ENCODE measurements around the gene ADAMTS14. TPM values are rescaled to one million over a fixed set of nuclear protein-coding genes. Genes with fewer than 3 reads are reported as not detected.

ADAMTS14 gene
- total RNA-seq, 3 donors from 2014 or later: 1.8 to 2.1 (median 2.1) TPM

DNA sequence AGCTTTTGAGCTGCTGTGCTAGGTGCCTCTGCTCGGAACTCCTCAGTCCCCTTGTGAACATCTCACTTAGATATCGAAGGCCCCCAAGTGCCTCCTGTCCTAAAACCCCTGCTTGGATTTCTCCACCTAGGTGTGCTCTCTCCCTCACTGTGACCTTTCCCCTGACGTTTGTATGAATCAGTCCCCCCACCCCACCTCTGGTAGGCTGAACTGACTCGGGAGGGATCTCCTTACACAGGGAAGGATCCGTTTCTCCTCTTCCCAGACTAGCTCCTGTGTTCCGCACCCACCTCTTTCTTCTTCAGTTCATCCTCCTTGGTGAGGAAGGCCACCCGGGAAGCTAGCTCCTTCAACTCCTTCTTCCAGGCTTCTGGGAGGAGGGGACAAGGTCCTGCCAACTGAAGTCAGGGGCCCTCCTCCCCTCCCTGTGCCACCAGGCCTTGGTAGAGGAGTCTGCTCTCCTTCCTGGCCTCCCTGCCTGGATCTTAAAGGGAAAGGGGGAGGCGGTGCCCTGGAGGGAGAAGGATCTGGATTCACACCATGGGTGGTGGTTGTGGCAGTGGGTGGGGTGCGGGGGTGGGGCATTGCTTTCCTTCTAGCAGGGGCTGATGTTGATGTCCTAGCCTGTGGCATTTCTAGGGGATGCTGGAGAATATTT, 106.1 kb downstream of the ADAMTS14 start:
- H3K4me3 ChIP-seq: no peak overlapping the region
- DNase-seq: no peak
- intact Hi-C loops (cut with DNase I, micrococcal nuclease): no loop called here
- no peak for ATAC-seq
- no peaks in the 10 kb centered on the region for H3K4me1 ChIP-seq (ENCODE audit: low read depth)
- H3K36me3 ChIP-seq (ENCODE audit: low read depth): no peaks in the 10 kb centered on the region
- TF ChIP-seq, protein P1, sequence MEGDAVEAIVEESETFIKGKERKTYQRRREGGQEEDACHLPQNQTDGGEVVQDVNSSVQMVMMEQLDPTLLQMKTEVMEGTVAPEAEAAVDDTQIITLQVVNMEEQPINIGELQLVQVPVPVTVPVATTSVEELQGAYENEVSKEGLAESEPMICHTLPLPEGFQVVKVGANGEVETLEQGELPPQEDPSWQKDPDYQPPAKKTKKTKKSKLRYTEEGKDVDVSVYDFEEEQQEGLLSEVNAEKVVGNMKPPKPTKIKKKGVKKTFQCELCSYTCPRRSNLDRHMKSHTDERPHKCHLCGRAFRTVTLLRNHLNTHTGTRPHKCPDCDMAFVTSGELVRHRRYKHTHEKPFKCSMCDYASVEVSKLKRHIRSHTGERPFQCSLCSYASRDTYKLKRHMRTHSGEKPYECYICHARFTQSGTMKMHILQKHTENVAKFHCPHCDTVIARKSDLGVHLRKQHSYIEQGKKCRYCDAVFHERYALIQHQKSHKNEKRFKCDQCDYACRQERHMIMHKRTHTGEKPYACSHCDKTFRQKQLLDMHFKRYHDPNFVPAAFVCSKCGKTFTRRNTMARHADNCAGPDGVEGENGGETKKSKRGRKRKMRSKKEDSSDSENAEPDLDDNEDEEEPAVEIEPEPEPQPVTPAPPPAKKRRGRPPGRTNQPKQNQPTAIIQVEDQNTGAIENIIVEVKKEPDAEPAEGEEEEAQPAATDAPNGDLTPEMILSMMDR (IDR thresholded peaks at IDR 0.05): no peak
- no peaks in the 10 kb centered on the region for H3K9me3 ChIP-seq

DNA sequence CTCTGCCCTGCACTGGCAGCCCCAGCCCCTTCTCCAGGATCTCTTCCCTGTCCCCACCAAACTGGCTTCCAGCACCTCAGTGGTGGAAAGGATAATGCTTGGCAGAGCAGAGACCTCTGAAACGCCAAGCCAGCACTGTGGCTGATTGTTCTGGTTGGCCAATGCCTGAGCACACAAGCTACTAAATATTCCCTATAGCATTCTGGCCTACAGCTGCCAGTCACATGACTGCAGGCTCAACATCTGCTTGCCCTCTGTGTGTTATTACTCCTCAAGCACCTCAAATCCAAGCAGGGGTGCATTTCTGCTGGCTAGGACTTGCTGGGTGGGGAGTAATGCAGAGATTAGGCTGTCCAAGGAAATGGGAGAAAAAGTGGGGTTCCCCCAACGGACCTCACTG, 106.8 kb downstream of the ADAMTS14 start:
- Histone ChIP-seq H3K4me1 (ENCODE audit: low read depth) (no peaks in the 10 kb centered on the region), H3K9me3 (no peaks in the 10 kb centered on the region), H3K36me3 (ENCODE audit: low read depth) (no peaks in the 10 kb centered on the region), H3K4me3 (no peak overlapping the region)
- DNase-seq: no peak
- ATAC-seq: no peak
- intact Hi-C loops (cut with DNase I, micrococcal nuclease): no loop called here
- TF ChIP-seq, protein P1 (IDR thresholded peaks at IDR 0.05): no peak

DNA sequence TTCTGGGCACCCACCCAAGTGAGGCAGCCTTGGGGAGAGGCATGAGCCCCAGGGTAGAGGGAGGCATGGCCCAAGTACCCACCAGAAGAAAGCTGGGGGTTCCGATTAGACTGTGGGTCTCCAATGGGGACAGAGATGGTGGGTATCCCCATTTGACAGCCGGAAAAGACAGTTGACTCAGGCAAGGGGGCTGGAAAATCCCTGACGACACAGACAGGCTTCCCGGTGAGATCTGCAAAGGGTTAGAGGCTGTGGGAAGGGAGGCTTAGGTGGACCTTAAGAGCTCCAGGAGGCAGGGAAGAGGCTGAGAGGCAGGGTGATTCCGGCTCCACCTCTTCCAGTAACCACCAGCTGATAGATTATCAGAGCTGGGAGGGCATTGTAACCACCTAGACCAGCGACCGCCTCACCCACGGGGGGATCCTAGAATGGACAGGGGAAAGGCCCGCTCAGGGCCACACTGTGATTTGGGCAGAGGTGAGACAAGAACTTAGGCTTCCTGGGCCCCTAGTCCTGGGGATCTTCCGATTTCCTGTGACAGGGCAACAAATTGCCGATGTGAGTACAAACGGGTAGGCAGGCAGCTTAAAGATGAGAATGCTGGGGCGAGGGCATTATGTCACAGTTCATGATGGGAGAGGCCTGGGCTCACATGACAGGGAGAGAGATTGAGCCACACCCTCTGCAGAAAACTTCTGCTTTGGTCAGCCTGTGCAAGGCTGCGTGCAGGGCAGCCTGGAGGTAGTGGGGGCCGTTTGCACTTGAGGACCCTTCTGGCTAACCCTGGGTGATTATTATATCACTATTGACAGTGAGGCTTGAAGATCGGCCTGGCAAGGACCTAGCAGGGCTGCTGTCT, 107.4 kb downstream of the ADAMTS14 start:
- intact Hi-C loops (cut with DNase I, micrococcal nuclease): no loop called here
- peak in 1 of 3 donors; percentile 68 for DNase-seq
- Histone ChIP-seq H3K36me3 (ENCODE audit: low read depth) (no peaks in the 10 kb centered on the region), H3K9me3 (no peaks in the 10 kb centered on the region), H3K4me1 (ENCODE audit: low read depth) (no peaks in the 10 kb centered on the region), H3K4me3 (no peak overlapping the region)
- TF ChIP-seq, protein P1 (IDR thresholded peaks at IDR 0.05): no peak
- ATAC-seq: peak; percentile 82

DNA sequence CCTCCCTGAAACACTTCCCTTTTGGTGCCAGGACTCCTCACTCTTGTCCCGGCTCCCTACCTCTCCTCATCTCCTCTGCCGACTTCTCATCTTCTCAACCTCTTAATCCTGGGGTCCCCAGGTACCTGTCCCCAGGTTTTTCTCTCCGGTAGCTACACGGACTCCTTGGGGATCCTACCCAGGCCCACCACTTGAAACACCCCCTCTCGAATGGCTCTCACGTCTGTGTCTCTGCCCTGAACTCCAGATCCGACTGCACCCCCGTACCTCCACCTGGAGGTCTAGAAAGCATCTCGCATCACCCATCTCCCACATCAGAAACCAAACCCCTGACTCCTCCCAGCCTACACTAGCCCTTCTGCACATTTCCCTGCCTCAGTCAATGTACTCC, 108.1 kb downstream of the ADAMTS14 start:
- DNase-seq (no peak), ATAC-seq (no peak)
- no peaks in the 10 kb centered on the region for H3K4me1 ChIP-seq (ENCODE audit: low read depth)
- intact Hi-C loops (cut with DNase I, micrococcal nuclease): no loop called here
- H3K9me3 ChIP-seq: no peaks in the 10 kb centered on the region
- H3K4me3 ChIP-seq: no peak overlapping the region
- H3K36me3 ChIP-seq (ENCODE audit: low read depth): no peaks in the 10 kb centered on the region
- TF ChIP-seq, protein P1 (IDR thresholded peaks at IDR 0.05): no peak

DNA sequence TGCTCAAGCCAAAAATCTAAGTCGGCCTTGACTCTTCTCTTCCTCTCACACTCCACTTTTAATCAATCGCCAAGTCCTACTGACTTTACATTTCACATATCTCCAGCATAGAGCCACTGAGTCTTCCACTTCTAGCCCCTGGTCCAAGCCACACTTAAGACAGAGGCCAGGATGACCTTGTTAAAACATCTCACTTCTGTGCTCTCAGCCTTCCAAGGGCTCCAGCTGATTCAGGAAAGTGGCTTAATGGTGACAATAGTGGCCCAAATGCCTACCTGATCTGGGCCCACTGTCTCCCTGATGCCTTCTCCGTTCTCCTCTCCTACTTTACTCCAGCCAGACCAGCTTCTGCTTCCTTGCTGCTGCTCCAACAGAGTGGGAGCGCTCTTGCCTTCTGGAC, 108.5 kb downstream of the ADAMTS14 start:
- ATAC-seq (no peak), DNase-seq (no peak)
- H3K4me3 ChIP-seq: no peak overlapping the region
- intact Hi-C loops (cut with DNase I, micrococcal nuclease): no loop called here
- H3K36me3 ChIP-seq (ENCODE audit: low read depth): no peaks in the 10 kb centered on the region
- TF ChIP-seq, protein P1 (IDR thresholded peaks at IDR 0.05): no peak
- no peaks in the 10 kb centered on the region for H3K4me1 ChIP-seq (ENCODE audit: low read depth)
- no peaks in the 10 kb centered on the region for H3K9me3 ChIP-seq

Data from mucosa of descending colon (tissue), 3 donors.